T-helper 2 cell (primary cell): ENCODE results near the gene S1PR5.

Experiments
- DNase-seq, 5 experiments: peaks; one replicate each; pipeline versions ENCODE4 v3.0.0 to v3.0.0-alpha.2; 2012 to 2022

S1PR5 gene

DNA sequence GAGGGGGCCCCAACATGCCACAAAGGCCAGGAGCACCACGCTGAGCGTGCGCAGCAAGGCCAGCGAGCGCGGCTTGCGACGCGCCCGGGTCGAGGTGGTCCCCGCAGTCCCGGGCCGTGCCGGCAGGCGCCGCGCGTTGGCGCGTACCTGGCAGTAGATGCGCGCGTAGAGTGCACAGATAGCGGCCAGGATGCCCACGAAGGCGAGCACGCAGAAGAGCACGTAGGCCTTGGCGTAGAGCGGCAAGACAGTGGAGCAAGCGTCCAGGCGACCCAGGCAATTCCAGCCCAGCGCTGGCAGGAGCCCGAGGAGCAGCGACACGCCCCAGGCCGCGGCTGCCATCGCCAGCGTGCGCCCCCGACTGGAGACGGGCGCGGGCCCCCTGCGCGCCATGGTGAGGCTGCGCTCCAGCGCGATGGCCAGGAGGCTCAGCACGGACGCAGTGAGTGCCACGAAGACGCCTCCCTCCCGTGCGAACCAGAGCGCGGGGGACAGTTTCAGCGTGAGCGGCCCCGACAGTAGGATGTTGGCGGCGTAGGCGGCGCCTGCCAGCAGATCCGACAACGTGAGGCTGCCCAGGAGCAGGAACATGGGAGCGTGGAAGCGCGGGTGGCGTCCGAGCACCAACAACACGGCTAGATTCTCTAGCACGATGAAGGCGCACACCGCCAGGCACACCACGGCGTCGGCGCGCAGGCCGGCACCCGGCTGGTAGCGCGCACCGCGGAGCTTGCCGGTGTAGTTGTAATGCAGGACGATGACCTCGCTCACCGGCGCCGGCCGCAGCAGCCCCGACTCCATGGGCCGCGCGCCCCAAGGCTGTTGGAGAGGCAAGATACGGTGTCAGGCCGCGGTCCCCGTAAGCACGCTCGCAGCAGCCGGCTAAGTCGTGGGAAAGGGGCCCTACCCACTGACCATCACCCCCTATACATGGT is 2.8 kb downstream of the S1PR5 start:
- DNase-seq: peak in 1 of 5 experiments; percentile 69

DNA sequence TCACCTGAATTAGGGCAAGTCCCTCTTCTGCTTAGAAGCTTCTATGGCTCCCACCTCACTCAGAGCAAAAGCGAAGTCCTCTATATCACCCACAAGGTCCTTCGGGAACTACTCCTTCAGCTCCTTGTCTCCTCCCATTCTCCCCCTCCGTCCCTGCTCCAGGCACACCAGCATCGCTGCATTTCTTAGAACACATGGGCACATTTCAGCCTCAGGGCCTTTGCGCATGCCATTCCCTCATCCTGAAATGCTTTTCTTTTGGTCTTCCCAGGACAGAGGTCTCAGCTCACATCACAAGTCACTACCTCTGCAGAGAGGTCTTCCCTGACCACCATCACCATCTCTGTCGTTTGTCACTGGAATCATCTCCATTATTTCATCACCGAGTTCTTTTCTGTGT is 4.0 kb downstream of the S1PR5 start:
- no peak for DNase-seq

DNA sequence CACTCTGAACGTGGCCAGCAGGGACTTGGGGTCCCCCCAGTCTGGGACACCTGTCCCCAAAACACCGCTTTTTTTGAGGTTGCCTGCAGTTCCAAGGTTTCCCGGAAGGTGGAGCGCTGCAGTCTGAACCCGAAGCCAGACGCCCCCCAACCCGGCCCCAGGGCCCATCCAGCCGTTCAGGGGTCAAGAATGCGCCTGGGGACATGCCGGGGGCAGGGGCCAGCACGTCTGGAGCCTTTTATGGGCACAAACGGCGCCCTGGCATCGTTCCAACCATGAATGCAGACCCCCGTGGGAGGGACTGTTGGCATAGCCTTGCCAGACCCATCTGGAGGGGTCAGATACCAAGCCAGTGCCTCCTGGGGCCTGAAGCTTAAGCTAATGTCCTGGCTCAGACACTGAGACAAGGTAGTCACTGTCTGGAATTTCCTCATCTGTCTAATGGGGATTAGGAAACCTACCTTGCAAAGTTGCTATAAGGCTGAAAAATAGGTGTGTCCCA is 6.9 kb downstream of the S1PR5 start:
- peak in 4 of 5 experiments; percentile 31 to 59 (median 38) for DNase-seq

DNA sequence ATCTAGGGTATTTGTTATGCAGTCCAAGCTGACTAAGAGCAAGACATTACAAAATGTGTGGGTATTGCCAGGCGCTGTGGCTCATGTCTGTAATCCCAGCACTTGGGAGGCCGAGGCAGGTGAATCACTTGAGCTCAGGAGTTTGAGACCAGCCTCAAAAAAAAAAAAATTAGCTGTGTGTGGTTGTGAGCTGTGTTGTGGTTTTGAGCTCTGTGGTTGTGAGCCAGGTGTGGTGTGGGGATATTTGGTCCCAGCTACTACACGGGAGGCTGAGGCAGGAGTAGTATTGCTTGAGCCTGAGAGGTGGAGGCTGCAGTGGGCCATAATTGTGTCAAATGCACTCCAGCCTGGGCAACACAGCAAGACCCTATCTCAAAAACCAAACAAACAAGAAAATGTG is 8.5 kb downstream of the S1PR5 start:
- peak in 2 of 5 experiments; percentile 35 to 53 for DNase-seq

DNA sequence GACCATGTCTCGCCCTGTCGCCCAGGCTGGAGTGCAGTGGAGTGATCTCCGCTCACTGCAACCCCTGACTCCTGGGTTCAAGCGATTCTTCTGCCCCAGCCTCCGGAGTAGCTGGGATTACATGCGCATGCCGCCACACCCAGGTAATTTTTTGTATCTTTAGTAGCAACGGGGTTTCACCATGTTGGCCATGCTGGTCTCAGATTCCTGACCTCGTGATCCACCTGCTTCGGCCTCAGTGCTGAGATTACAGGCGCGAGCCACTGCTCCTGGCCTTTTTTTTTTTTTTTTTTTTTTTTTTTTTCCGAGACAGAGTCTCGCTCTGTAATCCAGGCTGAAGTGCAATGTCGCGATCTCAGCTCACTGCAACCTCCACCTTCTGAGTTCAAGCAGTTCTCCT is 9.2 kb downstream of the S1PR5 start:
- DNase-seq: no peak

DNA sequence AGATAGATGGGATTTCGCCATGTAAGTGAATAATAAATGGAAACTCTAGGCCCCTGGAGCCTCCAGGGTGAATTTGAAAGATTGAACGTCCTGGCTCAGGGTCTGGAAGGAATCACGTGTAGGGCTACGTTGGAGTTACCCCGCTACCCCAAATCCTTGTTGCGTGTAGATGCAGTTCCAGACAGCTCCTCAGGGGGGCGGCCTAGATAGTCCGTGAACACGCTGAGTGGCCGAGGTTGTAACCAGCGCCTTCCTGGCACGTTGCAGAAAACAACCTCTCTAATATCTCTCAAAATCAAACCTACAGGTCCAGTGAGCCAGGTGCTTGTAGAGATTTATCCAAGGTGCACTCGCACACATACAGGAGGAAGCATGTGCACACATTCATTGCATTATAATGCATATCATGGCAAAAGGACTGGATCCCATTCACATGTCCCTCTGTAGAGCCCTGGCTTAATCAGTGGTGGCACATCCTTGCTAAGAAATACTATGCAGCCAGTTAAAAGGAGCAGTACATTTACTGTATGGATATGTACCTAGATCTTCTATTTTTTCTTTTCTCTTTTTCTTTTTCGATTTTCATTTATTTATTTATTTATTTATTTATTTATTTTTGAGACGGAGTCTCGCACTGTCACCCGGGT is 11.5 kb downstream of the S1PR5 start:
- DNase-seq: peak; percentile 46 to 85 (median 66)

DNA sequence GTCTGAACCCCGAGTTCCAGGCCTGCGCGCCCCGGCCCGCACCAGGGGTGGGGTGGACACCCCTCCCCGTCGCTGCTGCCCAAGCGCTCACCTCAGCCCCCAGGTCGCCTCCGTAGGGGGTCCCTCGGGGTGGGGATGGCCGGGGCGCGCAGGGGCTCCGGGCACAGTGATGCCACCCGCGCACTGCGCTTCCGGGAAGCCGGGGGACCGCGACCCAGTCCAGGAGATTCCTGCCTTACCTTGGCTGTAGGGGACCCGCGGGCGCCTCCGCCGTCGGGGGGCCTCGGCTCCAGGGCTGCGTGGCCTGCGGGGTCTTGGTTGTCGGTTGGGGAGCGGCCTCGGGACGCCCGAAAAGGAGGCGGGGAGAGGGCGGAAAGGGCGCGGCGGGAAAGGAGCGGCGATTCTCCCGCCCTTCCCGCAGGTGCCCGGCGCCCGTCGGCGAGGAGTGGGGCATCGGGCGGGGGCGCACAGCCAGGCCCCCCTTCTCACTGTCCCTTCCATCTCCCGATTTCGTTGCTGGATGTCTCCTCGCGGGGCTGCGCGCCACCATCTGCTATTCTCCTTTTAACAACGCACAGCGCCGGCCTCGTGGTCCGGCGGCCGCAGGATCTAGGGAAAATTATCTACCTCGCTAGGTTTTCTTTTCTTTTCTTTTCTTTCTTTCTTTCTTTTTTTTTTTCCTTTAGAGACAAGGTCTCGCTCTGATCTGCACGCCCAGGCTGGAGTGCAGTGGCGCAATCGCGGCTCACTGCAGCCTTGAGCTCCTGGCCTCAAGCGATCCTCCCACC is 14.1 kb downstream of the S1PR5 start, which contains the start of gene KEAP1:
TSS of gene KEAP1 (minus strand) at position 355 of the 788 bp plus-strand sequence. CDS start 3,323 bp downstream, outside the sequence.
- DNase-seq: peak in 3 of 5 experiments; percentile 9 to 48 (median 18)

DNA sequence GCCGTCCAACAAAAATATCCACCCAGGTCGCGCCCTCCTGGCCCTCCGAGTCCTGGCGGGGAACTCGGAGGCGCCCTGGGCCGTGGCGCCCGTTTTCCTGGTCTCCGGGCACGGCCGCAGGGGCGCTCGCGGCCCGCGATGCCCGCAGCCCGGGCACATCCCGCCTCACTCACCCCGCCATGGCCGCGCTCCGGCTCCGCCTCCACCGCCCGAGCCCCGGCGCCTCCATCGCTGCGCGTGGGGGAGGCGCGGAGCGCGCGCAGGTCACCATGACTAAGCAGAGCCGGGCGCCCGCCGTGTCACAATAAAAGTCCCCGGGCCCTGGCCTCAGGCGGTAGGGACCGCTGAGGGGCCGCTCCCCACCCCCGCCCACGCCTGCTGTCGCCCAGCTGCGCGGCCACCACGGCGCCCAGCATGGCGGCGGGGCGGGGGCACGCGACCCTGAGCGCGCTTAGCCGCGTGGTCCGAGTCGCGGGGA is 14.7 kb downstream of the S1PR5 start:
- DNase-seq: peak; percentile 73 to 95 (median 81)

DNA sequence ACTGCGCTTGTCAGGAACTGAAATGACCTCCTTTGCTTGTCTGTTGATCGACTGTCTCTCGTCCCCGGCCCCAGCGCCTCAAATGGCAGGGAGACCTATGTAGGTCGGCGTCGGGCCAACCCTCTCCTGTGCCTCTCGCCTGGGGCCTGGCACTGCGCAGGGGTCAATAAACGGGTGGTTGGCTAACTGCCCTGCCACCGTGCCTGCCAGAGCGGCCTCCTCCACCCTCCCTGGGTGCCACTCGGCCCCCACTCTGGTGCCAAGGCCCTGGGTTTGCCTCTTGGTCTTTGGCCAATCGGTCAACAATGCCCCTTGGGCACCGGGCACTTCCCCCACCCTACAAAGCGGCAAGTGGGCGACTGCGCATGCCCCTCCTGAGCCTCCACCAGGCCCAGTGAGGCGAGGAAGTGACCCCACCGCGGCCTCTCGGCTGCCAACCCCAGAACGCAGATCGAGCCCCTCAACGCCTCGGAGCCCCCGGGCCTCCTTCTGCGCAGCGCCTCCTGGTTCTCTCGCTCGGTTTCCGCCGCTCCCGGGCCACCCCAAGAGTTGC is 15.2 kb downstream of the S1PR5 start:
- peak in 2 of 5 experiments; percentile 21 to 55 for DNase-seq

DNA sequence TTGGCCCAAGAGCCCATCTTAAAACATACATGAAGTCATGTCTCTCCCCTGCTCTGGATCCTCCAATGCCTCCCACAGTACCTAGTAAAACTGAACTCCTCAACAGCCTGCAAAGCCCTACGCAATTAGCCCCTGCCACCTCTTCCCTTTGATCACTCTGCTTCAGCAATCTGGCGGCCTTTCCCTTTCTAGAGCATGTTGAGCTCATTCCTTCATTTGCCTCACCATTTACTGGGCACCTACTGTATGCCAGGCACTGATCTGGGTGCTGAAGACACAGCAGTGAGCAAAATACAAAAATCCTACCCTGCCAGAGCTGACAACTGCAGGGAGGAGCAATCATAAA is 17.0 kb downstream of the S1PR5 start:
- DNase-seq: no peak

DNA sequence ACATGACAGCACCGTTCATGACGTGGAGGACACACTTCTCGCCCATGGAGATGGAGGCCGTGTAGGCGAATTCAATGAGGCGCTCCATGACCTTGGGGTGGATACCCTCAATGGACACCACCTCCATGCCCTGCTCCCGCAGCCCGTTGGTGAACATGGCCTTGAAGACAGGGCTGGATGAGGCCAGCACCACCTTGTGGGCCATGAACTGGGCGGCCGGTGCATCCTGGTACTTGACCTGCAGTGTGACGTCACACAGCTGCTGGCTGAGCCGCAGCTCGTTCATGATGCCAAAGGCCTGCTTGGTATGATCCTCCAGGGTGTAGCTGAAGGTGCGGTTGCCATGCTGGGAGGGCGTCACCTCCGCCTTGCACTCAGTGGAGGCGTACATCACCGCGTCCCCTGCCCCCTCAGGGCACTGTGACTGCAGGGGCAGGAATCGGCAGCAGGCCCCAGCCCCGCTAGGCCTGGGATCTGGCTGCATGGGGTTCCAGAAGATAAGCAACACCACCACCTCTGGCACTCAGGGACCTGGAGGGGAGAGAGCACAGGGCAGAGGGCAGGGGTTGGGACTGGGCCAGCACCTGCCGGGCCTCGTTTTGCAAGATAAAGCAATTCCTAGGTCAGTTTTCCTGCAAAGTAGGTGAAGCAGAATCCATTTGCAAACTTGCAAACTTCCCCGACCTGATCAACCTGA is 17.5 kb downstream of the S1PR5 start:
- no peak for DNase-seq

DNA sequence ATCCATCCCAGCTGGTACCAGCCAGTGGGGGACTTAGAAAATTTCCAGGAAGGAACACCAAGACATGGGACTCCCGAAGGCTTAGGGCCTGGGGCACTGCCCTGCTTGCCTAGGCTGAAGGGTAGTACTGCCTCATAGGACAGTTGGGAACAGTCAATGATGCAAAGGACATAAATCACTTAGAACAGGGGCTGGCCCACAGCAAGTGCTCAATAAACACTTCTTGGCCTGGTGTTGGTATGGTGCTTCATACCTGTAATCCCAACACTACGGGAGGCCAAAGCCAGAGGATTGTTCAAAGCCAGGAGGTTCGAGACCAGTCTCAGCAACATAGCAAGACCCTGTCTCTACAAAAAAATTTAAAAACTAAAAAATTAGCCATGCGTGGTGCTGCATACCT is 19.9 kb downstream of the S1PR5 start:
- no peak for DNase-seq

DNA sequence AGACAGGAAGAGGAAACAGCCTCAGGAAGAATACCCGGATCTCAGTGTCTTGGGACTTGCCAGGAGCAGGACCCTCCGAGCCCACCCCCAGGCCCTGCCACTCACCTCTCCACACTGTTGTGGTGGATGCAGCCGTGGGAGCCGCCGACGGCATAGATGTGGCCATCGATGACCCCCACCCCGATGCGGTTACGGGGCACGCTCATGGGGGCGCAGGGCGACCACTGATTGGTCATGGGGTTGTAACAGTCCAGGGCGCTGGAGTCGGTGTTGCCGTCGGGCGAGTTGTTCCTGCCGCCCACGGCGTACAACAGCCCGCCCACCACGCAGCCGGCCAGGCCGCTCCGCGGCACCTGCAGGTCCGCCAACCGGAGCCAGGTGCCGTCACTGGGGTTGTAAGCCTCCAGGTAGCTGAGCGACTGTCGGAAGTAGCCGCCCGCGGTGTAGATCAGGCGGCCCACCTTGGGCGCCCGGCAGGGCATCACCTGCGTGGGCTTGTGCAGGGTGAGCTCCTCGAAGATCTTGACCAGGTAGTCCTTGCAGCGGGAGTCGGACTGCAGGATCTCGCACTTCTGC is 25.7 kb downstream of the S1PR5 start:
- no peak for DNase-seq

DNA sequence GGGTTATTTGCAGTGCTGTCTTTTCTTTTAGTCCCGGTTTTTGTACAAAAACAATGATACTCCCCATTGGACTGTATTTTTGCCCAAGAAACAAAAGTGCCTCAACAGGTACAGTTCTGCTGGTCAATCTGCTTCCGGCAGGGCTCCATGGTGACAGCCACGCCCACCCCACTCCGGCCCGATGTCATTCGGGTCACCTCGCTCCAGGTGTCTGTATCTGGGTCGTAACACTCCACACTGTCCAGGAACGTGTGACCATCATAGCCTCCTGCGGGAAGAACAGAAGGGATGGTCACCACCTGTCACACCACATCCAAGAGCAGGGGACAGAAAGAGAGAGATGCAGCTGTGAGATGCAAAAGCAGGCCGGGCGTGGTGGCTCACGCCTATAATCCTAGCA is 30.7 kb downstream of the S1PR5 start:
- no peak for DNase-seq

DNA sequence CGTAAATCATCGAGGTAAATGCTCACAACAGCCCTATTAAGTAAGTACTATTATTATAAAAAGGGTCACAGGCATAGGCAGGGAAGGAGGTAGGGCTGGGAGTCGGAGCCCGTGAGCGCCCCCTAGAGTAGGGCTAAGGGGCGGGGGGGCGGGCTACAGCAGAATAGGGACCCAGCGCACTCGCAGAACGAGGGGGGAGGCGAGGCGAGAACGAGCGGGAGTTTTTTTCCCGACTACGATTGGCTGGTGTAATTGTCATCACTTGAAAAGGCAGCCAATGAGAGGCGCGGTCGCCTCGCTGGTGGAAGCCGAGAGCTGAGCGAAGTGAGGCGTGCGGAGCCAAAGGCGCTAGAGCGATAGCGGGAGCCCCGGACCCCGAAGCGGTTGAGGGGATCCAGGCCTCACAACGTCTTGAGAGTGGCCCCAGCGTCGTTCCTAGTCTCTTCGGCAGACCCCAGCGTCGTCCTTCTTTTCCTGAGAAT is 38.3 kb downstream of the S1PR5 start:
- peak; percentile 76 to 95 (median 82) for DNase-seq

DNA sequence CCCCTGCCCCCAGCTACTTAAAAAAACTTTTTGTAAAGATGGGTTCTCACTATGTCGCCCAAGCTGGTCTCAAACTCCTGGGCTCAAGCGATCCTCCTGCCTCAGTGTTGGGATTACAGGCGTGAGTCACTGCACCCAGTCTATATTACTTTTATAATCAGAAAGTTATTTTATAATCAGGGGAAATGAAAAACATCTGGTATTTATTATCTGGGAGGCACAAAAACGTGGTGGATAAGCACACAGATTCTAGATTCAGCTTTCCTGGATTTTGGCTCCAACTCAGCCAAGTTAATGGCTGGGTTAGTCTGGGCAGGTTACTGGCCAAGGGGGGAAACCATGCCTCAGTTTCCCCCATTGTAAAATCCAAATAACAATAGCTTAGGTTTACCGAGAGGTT is 38.8 kb downstream of the S1PR5 start:
- DNase-seq: no peak

DNA sequence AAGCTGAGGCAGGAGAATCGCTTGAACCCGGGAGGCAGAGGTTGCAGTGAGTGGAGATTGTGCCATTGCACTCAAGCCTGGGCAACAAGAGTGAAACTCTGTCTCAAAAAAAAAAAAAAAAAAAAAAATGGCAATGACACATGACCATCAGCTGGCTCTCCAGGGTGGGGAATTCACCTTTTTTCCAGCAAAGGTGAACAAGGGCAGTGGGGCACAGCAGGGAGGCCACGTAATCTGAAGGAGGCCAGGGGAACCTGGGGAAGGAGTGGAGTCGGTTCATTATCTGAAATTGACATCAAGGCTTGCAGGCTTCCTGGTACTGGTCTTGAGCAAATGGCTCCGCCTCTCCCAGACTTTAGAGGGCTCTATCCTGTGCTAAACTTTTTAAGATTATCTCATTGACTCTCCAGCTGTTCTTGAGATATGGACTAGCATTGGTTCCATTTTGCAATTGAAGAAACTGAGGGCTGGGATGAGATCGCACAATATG is 42.2 kb downstream of the S1PR5 start:
- no peak for DNase-seq

DNA sequence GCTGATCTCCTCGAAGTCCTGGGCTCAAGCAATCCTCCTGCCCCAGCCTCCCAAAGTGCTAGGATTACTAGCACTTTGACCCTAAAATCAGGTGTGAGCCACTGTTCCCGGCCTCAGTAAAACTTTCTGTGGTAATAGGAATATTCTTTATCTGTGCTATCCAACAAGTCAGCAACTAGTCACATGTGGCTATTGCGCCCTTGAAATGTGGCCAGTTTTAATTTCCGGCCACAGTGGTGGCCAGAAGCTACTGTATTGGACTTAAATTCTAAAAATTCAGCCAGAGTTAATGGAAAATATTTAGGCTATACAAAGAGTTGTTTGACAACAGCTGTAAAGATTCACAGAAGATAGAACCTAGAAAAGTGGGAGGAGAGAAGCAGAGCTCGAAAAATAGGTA is 44.1 kb downstream of the S1PR5 start:
- DNase-seq: no peak

DNA sequence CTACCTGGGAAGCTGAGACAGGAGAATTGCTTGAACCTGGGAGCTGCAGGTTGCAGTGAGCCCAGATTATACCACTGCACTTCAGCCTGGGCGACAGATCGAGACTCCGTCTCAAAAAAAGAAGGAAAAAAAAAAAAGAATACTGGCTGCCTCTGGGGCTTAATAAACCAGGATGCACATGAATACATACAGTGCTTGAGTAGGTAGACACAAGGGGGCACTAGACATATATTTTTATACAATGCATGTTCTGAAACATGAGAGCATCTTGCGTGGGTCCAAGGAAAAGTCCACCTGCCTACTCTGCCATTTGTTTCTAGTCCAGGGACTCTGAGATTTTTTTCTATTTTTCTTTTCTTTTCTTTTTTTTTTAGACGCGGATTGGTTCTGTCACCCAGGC is 45.3 kb downstream of the S1PR5 start:
- peak in 1 of 5 experiments; percentile 60 for DNase-seq

DNA sequence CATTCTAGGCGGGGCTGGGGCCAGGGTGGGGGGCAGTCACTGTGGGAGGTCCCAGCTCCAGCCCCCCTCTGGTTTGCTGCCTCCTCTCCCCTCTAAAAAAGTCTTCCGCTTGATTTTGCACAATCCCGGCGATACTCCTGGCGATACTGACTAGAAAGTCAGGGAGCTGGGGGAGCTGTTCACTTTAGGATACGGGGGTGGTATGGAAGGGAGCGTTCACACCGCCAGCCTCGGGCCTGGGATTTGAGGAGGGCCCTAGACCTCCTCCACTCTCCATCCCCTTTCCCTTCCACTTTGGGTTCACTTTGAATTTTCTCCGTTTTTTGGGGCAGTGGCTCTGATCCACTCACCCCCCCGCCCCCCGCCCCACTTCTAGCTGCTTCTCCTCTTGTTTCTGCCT is 49.1 kb downstream of the S1PR5 start:
- no peak for DNase-seq

DNA sequence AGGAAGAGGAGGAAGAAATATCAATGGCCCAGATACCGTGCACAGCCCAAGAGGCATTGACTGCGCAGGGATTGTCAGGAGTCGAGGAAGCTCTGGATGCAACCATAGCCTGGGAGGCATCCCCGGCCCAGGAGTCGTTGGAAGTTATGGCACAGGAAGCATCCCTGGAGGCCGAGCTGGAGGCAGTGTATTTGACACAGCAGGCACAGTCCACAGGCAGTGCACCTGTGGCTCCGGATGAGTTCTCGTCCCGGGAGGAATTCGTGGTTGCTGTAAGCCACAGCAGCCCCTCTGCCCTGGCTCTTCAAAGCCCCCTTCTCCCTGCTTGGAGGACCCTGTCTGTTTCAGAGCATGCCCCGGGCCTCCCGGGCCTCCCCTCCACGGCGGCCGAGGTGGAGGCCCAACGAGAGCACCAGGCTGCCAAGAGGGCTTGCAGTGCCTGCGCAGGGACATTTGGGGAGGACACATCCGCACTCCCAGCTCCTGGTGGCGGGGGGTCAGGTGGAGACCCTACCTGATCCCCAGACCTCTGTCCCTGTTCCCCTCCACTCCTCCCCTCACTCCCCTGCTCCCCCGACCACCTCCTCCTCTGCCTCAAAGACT is 50.0 kb downstream of the S1PR5 start:
- DNase-seq: no peak
